Midbrain (tissue), 1 donor: ENCODE results near the gene MITF.

Experiments
- DNase-seq: peaks from one replicate; lab custom pipeline; 2025; lab: John Stamatoyannopoulos, UW

MITF gene

GRCh38 chr3:69838696-69839515 lies 99.6 kb downstream of the MITF start:
- peak; percentile 9 for DNase-seq

GRCh38 chr3:69842351-69842750 lies 103.1 kb downstream of the MITF start:
- DNase-seq = no peak

DNA sequence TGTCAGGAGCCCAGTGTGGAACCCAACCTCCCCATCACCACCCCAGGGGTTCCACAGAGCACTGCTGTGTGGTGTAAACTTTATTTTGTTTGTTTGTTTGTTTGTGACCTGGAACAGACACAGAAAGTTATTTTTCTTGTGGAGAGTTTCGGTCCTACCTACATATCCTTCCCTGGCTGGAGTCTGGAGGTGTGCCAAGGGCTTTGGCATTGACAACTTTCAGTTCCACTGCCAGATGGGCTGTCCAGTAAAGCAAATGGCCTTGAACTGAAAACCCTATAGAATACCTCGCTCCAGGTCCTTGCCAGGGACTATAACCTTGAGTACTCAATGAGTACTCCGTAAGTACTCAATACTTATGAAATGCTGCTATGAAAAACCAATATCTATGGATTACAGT lies 103.5 kb downstream of the MITF start:
- DNase-seq = no peak

- no peak for DNase-seq
Measured at GRCh38 chr3:69844706-69845105, 105.4 kb downstream of the MITF start.

DNA sequence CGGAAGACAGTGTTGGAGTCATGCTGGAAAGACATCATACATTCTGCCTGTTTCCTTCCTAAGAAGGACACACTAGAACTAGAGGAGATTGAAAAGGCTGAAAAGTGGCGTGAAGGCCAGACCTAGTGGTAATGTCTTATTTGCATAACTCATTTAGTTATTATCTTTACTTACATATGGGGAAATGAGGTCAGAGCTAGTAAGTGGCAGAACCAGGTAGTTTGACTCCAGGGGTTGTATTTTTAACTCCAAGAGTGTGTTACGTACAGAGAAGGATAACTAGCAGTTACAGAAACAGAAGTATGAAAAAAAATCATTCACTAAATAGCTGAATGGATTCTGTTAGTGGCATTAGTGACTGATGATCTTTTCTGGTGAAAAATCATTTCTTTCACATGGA lies 108.0 kb downstream of the MITF start:
- DNase-seq = no peak

DNA sequence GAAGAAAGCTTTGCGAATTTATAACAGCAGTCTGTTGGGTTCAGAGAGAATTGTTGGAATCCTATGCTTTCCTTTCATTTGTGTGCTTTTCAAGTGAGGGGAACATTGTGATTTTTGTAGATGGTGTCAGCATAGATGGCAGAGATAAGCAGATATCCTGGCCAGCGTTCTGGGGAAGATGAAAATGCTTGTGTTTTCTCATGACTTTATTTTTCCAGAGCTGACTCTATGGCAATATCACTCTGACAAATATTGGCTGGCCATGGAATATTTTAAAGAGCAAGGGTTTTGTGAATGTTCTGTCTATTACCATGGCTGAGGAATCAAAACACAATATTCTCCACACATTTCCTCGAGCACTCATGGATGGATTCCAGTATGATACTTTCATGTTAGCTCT lies 108.8 kb downstream of the MITF start:
- DNase-seq = no peak

GRCh38 chr3:69850849-69851248 lies 111.6 kb downstream of the MITF start:
- no peak for DNase-seq

- no peak for DNase-seq
Measured at GRCh38 chr3:69853027-69853426, 113.8 kb downstream of the MITF start.

- DNase-seq = peak; percentile 44
Measured at GRCh38 chr3:69855436-69856162, 116.3 kb downstream of the MITF start.

GRCh38 chr3:69856965-69857705 lies 117.9 kb downstream of the MITF start:
- no peak for DNase-seq

GRCh38 chr3:69861556-69861955 lies 122.3 kb downstream of the MITF start:
- no peak for DNase-seq

GRCh38 chr3:69864141-69864540 lies 124.9 kb downstream of the MITF start:
- no peak for DNase-seq

GRCh38 chr3:69864766-69865165 lies 125.5 kb downstream of the MITF start:
- DNase-seq = no peak

- DNase-seq = no peak
Measured at GRCh38 chr3:69865925-69866679, 126.8 kb downstream of the MITF start.

GRCh38 chr3:69866988-69867720 lies 127.9 kb downstream of the MITF start:
- no peak for DNase-seq

GRCh38 chr3:69867941-69868505 lies 128.8 kb downstream of the MITF start:
- no peak for DNase-seq

- no peak for DNase-seq
Measured at GRCh38 chr3:69868841-69869420, 129.7 kb downstream of the MITF start.

DNA sequence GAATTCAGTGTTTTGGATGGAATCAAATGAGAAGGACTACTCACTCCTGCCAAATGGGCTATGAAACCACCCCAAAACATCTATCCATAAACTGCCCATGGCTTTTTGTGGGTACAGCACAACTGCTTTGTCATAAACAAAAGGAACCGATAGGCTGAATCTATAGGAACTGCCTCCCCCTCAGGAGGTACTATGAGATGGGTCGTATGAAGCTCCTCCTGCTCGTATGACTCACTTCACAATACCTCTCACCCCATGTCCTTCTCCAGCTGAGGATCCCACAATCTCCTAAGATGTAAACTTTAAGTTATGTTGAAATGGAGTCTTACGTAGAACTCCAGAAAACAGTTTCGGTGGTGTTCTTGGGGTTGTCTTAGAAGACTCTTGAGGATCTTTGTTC lies 130.4 kb downstream of the MITF start:
- DNase-seq = no peak

DNA sequence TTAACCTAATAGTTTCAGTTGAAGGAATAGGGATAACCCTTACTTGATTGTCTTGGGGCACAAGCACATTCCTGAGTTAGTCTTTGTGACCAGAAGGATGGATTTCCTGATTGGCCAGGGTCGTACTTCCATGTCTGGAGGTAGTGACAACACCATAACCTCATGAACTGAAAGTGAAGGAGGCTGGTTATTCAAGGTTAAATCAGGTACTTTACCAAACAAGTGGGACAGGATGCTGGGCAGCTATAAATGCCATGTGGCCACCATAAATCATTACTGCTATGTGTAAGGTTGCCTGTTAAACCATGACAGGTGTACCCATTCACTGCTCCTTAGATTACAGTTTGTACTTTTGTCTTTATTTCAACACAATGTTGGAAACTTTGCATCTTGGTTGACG lies 132.0 kb downstream of the MITF start:
- no peak for DNase-seq

DNA sequence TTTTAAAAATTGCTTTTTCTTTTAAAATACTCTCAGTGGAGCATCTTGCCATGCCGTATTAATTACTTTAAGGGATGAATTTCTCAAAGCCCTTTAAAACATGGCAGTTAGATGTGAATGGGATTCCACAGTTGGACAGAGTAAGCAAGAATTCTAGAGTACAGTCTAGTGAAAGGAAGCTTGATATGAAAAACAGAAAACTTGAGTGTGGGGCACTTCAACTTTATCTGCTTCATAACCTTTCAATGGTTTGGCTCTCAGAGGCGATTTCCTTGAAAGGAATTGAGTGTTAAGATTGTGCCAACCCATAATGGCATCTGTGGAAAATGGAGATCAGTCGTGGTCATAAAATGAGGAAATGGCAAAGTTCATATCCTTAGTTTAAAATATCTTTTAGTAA lies 132.6 kb downstream of the MITF start:
- DNase-seq = no peak
